Thyroid gland (tissue), 4 donors: Measurements from ENCODE around the gene JADE3. TPM values are rescaled to one million over a fixed set of nuclear protein-coding genes. Genes with fewer than 3 reads are reported as not detected.

Experiments
- DNase-seq, 2 donors: peaks; one replicate each; pipeline ENCODE4 v3.0.0-alpha.2; 2019
- H3K27ac ChIP-seq, 3 donors: fragments of 200-600 bp; sonication (generic); 1 replicate in 2 of 3; 2 replicates in 1 of 3; pipeline ENCODE4 v1.5.1; 2016 to 2019; ENCODE audit warnings: mild to moderate bottlenecking in 1 of 3, moderate library complexity in 1 of 3
- H3K27me3 ChIP-seq: fragments of 200-600 bp; sonication (generic); one replicate; pipeline ENCODE4 v1.5.1; 2019
- H3K36me3 ChIP-seq, 2 donors: fragments of 200-600 bp; sonication (generic); one replicate each; pipeline ENCODE4 v1.5.1; 2016 to 2019
- H3K4me1 ChIP-seq, 2 donors: fragments of 200-600 bp; sonication (generic); one replicate each; pipeline ENCODE4 v1.5.1; 2017 to 2019
- H3K4me3 ChIP-seq, 3 donors: fragments of 200-600 bp; sonication (generic); replicated peaks in 1 of 3; 1 replicate in 2 of 3; 2 replicates in 1 of 3; pipeline ENCODE4 v1.5.1; 2016; ENCODE audit warnings: mild to moderate bottlenecking in 1 of 3
- H3K9me3 ChIP-seq: fragments of 200-600 bp; sonication (generic); one replicate; pipeline ENCODE4 v1.5.1; 2017
- CTCF ChIP-seq, 6 experiments: fragments of 200-600 bp in 3 of 6; fragments of 450-650 bp in 3 of 6; sonication (generic) in 3 of 6; IDR thresholded peaks; one replicate each; pipeline ENCODE4 v1.5.1; 2016 to 2019; ENCODE audit warnings: antibody characterized with exemption in 6 of 6, mild to moderate bottlenecking in 2 of 6, inconsistent platforms in 1 of 6, moderate library complexity in 1 of 6
- POLR2A ChIP-seq, 2 donors: fragments of 450-650 bp; IDR thresholded peaks; one replicate each; pipeline ENCODE4 v1.6.1; 2017; ENCODE audit warnings: antibody characterized with exemption in 2 of 2, mild to moderate bottlenecking in 2 of 2, moderate library complexity in 1 of 2
- WGBS, 2 donors: methylation state at CpG; one replicate each; pipeline ENCODE4 v1.1.5; 2017; 5-methylcytosine and 5-hydroxymethylcytosine counted together
- intact Hi-C: fragments of 100-400 bp; cut with DNase I; formaldehyde crosslinking; loops from one replicate; pipeline ENCODE4 v1.15.1; 2023
- total RNA-seq, 4 donors: library from RNA; depleted of rRNA; stranded (reverse); fragments of >200 nt; gene quantifications; one replicate each; pipeline ENCODE4 v1.2.3, GENCODE V29; 2016

JADE3 gene
- total RNA-seq, 4 donors from 2014 or later = 6.0 to 8.5 (median 7.8) TPM

- intact Hi-C loops = no loop called here
- no peak for DNase-seq
- Histone ChIP-seq H3K9me3 (no peaks in the 10 kb centered on the region), H3K27ac (no peak overlapping the region), H3K36me3 (no peaks in the 10 kb centered on the region), H3K27me3 (no peaks in the 10 kb centered on the region), H3K4me3 (no peak overlapping the region), H3K4me1 (no peaks in the 10 kb centered on the region)
- TF ChIP-seq CTCF (IDR thresholded peaks at IDR 0.05) = no peak
- no peak for TF ChIP-seq POLR2A (IDR thresholded peaks at IDR 0.05)
- 78 to 86% methylated on average over 2 of the region's 2 CpGs for WGBS, 2 donors
Measured at GRCh38 chrX:46873746-46874145, 38.5 kb upstream of the JADE3 start.

- Histone ChIP-seq H3K4me1 (no peaks in the 10 kb centered on the region), H3K36me3 (no peaks in the 10 kb centered on the region), H3K4me3 (no peak overlapping the region), H3K27me3 (no peaks in the 10 kb centered on the region), H3K27ac (no peak overlapping the region), H3K9me3 (no peaks in the 10 kb centered on the region)
- TF ChIP-seq POLR2A (IDR thresholded peaks at IDR 0.05) = no peak
- TF ChIP-seq CTCF (IDR thresholded peaks at IDR 0.05) = no peak
- DNase-seq = no peak
- intact Hi-C loops = no loop called here
Measured at GRCh38 chrX:46876901-46877300, 35.3 kb upstream of the JADE3 start.

GRCh38 chrX:46882266-46882665 lies 30.0 kb upstream of the JADE3 start:
- TF ChIP-seq CTCF (IDR thresholded peaks at IDR 0.05) (no peak), POLR2A (IDR thresholded peaks at IDR 0.05) (no peak)
- H3K27me3 ChIP-seq = no peaks in the 10 kb centered on the region
- no peaks in the 10 kb centered on the region for H3K36me3 ChIP-seq
- 83 to 94% methylated on average over 1 of the region's 1 CpG for WGBS, 2 donors
- no peaks in the 10 kb centered on the region for H3K4me1 ChIP-seq
- no peak overlapping the region for H3K27ac ChIP-seq
- intact Hi-C loops = no loop called here
- no peak overlapping the region for H3K4me3 ChIP-seq
- H3K9me3 ChIP-seq = no peaks in the 10 kb centered on the region
- DNase-seq = no peak

GRCh38 chrX:46884799-46885198 lies 27.4 kb upstream of the JADE3 start:
- Histone ChIP-seq H3K36me3 (no peaks in the 10 kb centered on the region), H3K27ac (no peak overlapping the region), H3K4me3 (no peak overlapping the region), H3K4me1 (no peaks in the 10 kb centered on the region), H3K27me3 (no peaks in the 10 kb centered on the region), H3K9me3 (no peaks in the 10 kb centered on the region)
- no peak for DNase-seq
- intact Hi-C loops = no loop called here
- TF ChIP-seq POLR2A (IDR thresholded peaks at IDR 0.05) = no peak
- WGBS, 2 donors = 91 to 97% methylated on average over 3 of the region's 3 CpGs

GRCh38 chrX:46898207-46898606 lies 14.0 kb upstream of the JADE3 start:
- intact Hi-C loops = no loop called here
- no peak for TF ChIP-seq CTCF (IDR thresholded peaks at IDR 0.05)
- no peak for TF ChIP-seq POLR2A (IDR thresholded peaks at IDR 0.05)
- no peaks in the 10 kb centered on the region for H3K36me3 ChIP-seq

More at GRCh38 chrX:46898207-46898606, 14.0 kb upstream of the JADE3 start:
- H3K9me3 ChIP-seq = no peaks in the 10 kb centered on the region
- no peak for DNase-seq
- H3K4me3 ChIP-seq = no peak overlapping the region
- no peaks in the 10 kb centered on the region for H3K4me1 ChIP-seq
- no peak overlapping the region for H3K27ac ChIP-seq
- no peaks in the 10 kb centered on the region for H3K27me3 ChIP-seq
